WTC11 (cell line): ENCODE results near the gene DPYSL4.

ENCODE experiments used
- CBFB ChIP-seq: sonication (generic); formaldehyde crosslinking; IDR thresholded peaks from 2 replicates; pipeline ENCODE4 v1.8.1; 2022; ENCODE audit warnings: mild to moderate bottlenecking, low read depth, missing genetic modification reagents
- HMGXB4 ChIP-seq: sonication (generic); formaldehyde crosslinking; IDR thresholded peaks from 2 replicates; pipeline ENCODE4 v1.8.1; 2023; ENCODE audit warnings: mild to moderate bottlenecking, moderate library complexity, missing genetic modification reagents
- MXD4 ChIP-seq: fragments of 250-450 bp; sonication (Bioruptor Pico); IDR thresholded peaks from 2 replicates; pipeline ENCODE4 v1.8.0; 2021; ENCODE audit warnings: mild to moderate bottlenecking, moderate library complexity, borderline replicate concordance
- TEAD1 ChIP-seq: sonication (generic); formaldehyde crosslinking; IDR thresholded peaks from 2 replicates; pipeline ENCODE4 v1.8.0; 2022; ENCODE audit warnings: mild to moderate bottlenecking, missing genetic modification reagents
- TP53 ChIP-seq: sonication (generic); formaldehyde crosslinking; IDR thresholded peaks from 2 replicates; pipeline ENCODE4 v1.8.1; 2023; ENCODE audit warnings: mild to moderate bottlenecking, missing genetic modification reagents
- USF2 ChIP-seq: sonication (generic); formaldehyde crosslinking; IDR thresholded peaks from 2 replicates; pipeline ENCODE4 v1.8.1; 2023; ENCODE audit warnings: mild to moderate bottlenecking, missing genetic modification reagents, moderate library complexity
- ZNF232 ChIP-seq: sonication (generic); formaldehyde crosslinking; IDR thresholded peaks from 2 replicates; pipeline ENCODE4 v1.8.0; 2022; ENCODE audit warnings: mild to moderate bottlenecking, missing genetic modification reagents
- ZNF396 ChIP-seq: fragments of 250-450 bp; sonication (Bioruptor Pico); IDR thresholded peaks from 2 replicates; pipeline ENCODE4 v1.8.0; 2021; ENCODE audit warnings: mild to moderate bottlenecking, moderate library complexity, borderline replicate concordance
- TF ChIP-seq, protein P1 (sequence below): fragments of 200-600 bp; IDR thresholded peaks from 2 replicates; pipeline ENCODE4 v1.8.0; 2022; ENCODE audit warnings: antibody characterized with exemption
- TF ChIP-seq, protein P2 (sequence below): sonication (generic); formaldehyde crosslinking; conservative IDR thresholded peaks from 2 replicates; pipeline ENCODE4 v1.8.1; 2022; ENCODE audit warnings: mild to moderate bottlenecking, missing genetic modification reagents

- TF ChIP-seq, protein P1, sequence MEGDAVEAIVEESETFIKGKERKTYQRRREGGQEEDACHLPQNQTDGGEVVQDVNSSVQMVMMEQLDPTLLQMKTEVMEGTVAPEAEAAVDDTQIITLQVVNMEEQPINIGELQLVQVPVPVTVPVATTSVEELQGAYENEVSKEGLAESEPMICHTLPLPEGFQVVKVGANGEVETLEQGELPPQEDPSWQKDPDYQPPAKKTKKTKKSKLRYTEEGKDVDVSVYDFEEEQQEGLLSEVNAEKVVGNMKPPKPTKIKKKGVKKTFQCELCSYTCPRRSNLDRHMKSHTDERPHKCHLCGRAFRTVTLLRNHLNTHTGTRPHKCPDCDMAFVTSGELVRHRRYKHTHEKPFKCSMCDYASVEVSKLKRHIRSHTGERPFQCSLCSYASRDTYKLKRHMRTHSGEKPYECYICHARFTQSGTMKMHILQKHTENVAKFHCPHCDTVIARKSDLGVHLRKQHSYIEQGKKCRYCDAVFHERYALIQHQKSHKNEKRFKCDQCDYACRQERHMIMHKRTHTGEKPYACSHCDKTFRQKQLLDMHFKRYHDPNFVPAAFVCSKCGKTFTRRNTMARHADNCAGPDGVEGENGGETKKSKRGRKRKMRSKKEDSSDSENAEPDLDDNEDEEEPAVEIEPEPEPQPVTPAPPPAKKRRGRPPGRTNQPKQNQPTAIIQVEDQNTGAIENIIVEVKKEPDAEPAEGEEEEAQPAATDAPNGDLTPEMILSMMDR, result no peak
- TF ChIP-seq TEAD1 (CRISPR knock-in tag) (no peak), TP53 (CRISPR knock-in tag) (no peak), HMGXB4 (CRISPR knock-in tag) (no peak), CBFB (CRISPR knock-in tag) (no peak), USF2 (CRISPR knock-in tag) (no peak), ZNF232 (CRISPR knock-in tag) (no peak), ZNF396 (no peak), MXD4 (CRISPR knock-in tag) (no peak)
- TF ChIP-seq, protein P2, sequence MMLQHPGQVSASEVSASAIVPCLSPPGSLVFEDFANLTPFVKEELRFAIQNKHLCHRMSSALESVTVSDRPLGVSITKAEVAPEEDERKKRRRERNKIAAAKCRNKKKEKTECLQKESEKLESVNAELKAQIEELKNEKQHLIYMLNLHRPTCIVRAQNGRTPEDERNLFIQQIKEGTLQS (CRISPR knock-in tag), result no peak
Measured at GRCh38 chr10:132220061-132220460, 33.3 kb downstream of the DPYSL4 start.
